Type B pancreatic cell (in vitro differentiated cells): ENCODE data around the gene STEAP3. TPM values are rescaled to one million over a fixed set of nuclear protein-coding genes. Genes with fewer than 3 reads are reported as not detected.

Experiments used
- DNase-seq: peaks from one replicate; pipeline ENCODE4 v3.0.0; 2021; ENCODE audit warnings: mixed read lengths; ENCODE audit not compliant: unreplicated experiment; ENCODE audit errors: extremely low spot score
- H3K27ac Mint-ChIP-seq: 2 replicates; pipeline ENCODE4 v1.8.0; 2021; ENCODE audit warnings: mild to moderate bottlenecking, mixed read lengths
- H3K27me3 Mint-ChIP-seq: 2 replicates; pipeline ENCODE4 v1.8.0; 2021; ENCODE audit warnings: mixed read lengths
- H3K36me3 Mint-ChIP-seq: 2 replicates; pipeline ENCODE4 v1.8.0; 2021; ENCODE audit warnings: mixed read lengths
- H3K4me1 Mint-ChIP-seq: one replicate; pipeline ENCODE4 v1.8.0; 2021; ENCODE audit warnings: mixed read lengths; ENCODE audit not compliant: unreplicated experiment
- H3K4me3 Mint-ChIP-seq: 2 replicates; pipeline ENCODE4 v1.8.0; 2021; ENCODE audit warnings: mild to moderate bottlenecking, mixed read lengths
- H3K9me3 Mint-ChIP-seq: 2 replicates; pipeline ENCODE4 v1.8.0; 2021; ENCODE audit warnings: mixed read lengths
- total RNA-seq: library from RNA; stranded (reverse); gene quantifications from 2 replicates; pipeline ENCODE4 v1.2.1, GENCODE V29; 2021; ENCODE audit warnings: low replicate concordance
- TF ChIP-seq, protein P1 (sequence below): fragments of 200-600 bp; sonication (generic); conservative IDR thresholded peaks from 2 replicates; pipeline ENCODE4 v1.5.0; 2021; ENCODE audit warnings: antibody characterized with exemption, mild to moderate bottlenecking

The STEAP3 gene
- total RNA-seq, 1 donor from 2014 or later = 19.0 TPM

DNA sequence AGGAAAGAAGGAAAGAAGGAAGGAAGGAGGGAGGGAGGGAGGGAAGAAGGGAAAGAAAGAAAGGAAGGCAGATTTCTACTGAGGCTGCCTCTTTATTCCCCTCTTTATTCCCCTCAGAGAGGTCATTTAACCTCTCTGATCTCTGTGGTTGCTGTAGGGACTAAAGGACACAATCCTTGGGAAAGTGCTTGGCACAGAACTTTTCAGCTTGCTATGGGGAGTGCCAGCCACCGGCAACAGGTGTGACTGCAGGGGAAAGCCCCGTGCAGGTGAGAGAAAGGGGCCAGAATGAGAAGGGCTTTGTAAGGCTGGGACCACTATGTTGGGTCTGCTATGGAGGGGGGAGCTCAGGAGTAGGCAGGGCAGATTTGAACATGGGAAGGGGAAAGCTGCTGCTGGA is 27.7 kb upstream of the STEAP3 start:
- Mint-ChIP-seq H3K4me3 (no peak overlapping the region), H3K9me3 (no peaks in the 10 kb centered on the region), H3K36me3 (no peaks in the 10 kb centered on the region), H3K27ac (no peak overlapping the region), H3K27me3 (peaks cover 58% of the 10 kb centered on the region), H3K4me1 (peaks cover 4% of the 10 kb centered on the region)
- no peak for DNase-seq
- TF ChIP-seq, protein P1, sequence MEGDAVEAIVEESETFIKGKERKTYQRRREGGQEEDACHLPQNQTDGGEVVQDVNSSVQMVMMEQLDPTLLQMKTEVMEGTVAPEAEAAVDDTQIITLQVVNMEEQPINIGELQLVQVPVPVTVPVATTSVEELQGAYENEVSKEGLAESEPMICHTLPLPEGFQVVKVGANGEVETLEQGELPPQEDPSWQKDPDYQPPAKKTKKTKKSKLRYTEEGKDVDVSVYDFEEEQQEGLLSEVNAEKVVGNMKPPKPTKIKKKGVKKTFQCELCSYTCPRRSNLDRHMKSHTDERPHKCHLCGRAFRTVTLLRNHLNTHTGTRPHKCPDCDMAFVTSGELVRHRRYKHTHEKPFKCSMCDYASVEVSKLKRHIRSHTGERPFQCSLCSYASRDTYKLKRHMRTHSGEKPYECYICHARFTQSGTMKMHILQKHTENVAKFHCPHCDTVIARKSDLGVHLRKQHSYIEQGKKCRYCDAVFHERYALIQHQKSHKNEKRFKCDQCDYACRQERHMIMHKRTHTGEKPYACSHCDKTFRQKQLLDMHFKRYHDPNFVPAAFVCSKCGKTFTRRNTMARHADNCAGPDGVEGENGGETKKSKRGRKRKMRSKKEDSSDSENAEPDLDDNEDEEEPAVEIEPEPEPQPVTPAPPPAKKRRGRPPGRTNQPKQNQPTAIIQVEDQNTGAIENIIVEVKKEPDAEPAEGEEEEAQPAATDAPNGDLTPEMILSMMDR = no peak

DNA sequence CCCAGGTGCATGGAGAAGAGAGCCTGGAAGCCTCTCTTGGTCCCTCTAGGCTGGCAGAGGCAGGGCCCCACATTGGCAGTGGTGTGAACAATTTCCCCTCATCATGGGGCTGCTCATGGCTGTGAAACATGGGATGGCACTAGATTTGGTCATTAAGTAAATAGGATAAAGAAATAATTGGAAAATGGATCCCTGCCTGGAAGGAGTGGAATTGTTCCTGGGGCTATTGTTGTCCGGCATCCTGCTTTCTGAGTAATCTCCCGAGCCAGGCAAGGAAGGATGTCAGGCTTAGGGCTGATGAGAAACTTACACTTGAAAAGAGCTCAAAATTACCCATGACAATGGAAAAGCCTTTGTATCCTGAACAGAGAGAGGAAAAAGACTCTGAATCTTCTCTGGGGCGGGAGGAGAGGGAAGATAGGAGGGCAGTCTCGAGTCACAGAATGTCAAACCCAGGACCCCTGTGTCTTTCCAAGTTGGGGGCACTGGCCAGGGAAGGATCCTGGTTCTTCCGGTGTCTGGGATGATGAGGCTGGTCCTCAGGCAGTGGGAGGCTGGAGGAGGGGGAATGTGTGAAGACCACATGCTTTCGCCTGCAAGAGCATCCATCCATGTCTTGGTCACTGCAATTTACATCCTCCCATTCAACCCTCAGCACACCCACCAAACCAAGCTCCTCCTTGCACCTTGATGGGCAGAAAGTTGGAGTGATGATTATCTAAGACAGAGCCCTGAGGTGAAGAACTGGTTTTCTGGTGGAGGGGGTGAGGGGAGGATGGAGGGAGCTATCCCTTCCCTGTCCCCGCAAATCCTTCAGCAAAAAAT is 27.1 kb upstream of the STEAP3 start:
- TF ChIP-seq, protein P1 = no peak
- Mint-ChIP-seq H3K4me3 (no peak overlapping the region), H3K4me1 (peaks cover 4% of the 10 kb centered on the region), H3K27me3 (peaks cover 58% of the 10 kb centered on the region), H3K36me3 (no peaks in the 10 kb centered on the region), H3K9me3 (no peaks in the 10 kb centered on the region), H3K27ac (no peak overlapping the region)
- DNase-seq = no peak

DNA sequence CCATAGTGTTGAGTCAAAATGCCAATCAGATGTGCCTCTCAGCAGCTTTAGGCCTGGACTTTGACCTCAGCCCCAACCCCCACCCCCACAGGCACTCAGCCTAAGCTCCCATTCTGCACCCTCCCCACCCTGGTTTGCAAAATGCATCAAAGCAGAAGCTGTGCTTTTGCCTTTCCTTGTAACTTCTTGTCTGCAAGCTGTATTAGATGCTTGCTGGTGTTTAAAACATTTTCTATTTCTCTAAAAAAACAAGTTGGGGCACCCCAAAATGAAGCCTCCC is 26.6 kb upstream of the STEAP3 start:
- H3K27me3 Mint-ChIP-seq = peaks cover 58% of the 10 kb centered on the region
- no peaks in the 10 kb centered on the region for H3K9me3 Mint-ChIP-seq
- DNase-seq = no peak
- no peaks in the 10 kb centered on the region for H3K36me3 Mint-ChIP-seq
- TF ChIP-seq, protein P1 = no peak
- H3K4me3 Mint-ChIP-seq = no peak overlapping the region
- no peak overlapping the region for H3K27ac Mint-ChIP-seq
- H3K4me1 Mint-ChIP-seq = peaks cover 4% of the 10 kb centered on the region

DNA sequence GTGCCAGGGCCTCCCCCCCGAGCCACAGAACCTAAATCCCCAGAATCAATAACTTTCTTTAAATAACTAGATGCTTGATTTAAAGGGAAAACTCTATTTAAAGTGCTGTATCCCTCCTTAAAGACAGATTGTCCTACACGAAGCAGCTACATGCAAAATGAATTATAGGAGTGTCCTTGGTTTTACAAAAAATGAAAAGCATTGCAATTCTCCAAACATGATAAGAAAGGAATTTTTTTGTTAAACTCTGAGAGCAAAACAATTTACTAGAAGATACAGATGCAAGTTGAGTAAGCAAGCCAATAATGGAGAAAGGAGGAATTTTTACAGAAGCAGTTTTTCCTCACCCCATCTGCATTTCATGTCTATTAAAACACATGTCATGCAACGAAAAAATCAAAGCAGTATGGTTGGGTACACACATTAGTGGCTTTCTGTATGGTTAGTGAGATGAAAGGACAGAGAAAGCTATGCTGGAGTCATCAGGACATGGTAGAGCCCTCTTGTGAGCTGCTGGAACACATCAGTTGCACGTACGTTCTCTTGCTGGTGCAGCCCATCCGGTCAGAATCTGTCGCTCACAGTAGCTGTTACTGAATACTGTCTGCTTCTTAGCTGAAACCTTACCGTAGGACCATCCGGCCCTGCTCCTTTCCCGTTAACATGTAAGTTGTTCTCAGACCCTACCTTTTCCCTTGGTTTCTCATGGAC is 25.9 kb upstream of the STEAP3 start:
- H3K27me3 Mint-ChIP-seq = peaks cover 58% of the 10 kb centered on the region
- DNase-seq = no peak
- H3K27ac Mint-ChIP-seq = no peak overlapping the region

DNA sequence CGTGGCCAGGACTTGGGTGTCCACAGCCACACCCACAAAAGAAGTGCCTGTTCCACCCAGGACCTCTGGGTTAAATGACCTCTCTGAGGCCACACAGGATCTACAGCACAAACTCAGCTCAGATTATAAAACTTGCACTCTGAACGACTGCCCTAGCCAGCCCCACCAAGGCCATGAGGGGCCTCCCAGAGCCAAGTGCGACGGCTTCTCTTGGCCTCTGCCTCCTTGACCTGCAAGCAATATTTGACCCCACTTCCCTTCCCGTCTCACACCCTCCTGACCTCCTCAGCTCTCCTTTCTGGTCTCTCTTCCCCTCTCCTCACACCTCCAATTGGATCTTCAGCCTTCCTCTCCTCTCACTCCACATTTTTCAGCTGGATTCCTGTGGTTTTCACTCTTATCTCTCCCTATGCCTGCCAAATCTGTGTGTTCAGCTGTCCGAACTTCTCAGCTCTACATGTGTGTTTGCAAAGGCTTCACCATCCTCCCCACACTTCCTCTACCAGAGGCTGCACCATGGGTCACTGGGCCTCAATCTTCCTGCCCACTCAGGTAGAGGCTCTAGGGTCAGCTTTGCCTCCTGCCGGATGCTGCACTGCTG is 25.3 kb upstream of the STEAP3 start:
- Mint-ChIP-seq H3K4me3 (no peak overlapping the region), H3K9me3 (no peaks in the 10 kb centered on the region), H3K27ac (no peak overlapping the region), H3K4me1 (peaks cover 4% of the 10 kb centered on the region), H3K36me3 (no peaks in the 10 kb centered on the region), H3K27me3 (peaks cover 58% of the 10 kb centered on the region)
- TF ChIP-seq, protein P1 = no peak
- DNase-seq = no peak

More for the DNA sequence above, 25.9 kb upstream of the STEAP3 start:
- H3K4me3 Mint-ChIP-seq = no peak overlapping the region
- H3K4me1 Mint-ChIP-seq = peaks cover 4% of the 10 kb centered on the region
- H3K36me3 Mint-ChIP-seq = no peaks in the 10 kb centered on the region
- TF ChIP-seq, protein P1 = no peak
- no peaks in the 10 kb centered on the region for H3K9me3 Mint-ChIP-seq
